Stimulated activated CD8-positive, alpha-beta memory T cell treated with anti-CD3 and anti-CD28 coated beads, Interleukin-7, amount 100 ng/mL, for 1 hour (primary cell): ENCODE measurements around the gene PDGFRA.

Experiments
- DNase-seq, 2 donors: peaks; one replicate each; pipeline ENCODE4 v3.0.0-alpha.2; 2020; ENCODE audit warnings: low read depth in 2 of 2

PDGFRA gene

GRCh38 chr4:54255881-54256280 lies 26.8 kb downstream of the PDGFRA start:
- no peak for DNase-seq

DNA sequence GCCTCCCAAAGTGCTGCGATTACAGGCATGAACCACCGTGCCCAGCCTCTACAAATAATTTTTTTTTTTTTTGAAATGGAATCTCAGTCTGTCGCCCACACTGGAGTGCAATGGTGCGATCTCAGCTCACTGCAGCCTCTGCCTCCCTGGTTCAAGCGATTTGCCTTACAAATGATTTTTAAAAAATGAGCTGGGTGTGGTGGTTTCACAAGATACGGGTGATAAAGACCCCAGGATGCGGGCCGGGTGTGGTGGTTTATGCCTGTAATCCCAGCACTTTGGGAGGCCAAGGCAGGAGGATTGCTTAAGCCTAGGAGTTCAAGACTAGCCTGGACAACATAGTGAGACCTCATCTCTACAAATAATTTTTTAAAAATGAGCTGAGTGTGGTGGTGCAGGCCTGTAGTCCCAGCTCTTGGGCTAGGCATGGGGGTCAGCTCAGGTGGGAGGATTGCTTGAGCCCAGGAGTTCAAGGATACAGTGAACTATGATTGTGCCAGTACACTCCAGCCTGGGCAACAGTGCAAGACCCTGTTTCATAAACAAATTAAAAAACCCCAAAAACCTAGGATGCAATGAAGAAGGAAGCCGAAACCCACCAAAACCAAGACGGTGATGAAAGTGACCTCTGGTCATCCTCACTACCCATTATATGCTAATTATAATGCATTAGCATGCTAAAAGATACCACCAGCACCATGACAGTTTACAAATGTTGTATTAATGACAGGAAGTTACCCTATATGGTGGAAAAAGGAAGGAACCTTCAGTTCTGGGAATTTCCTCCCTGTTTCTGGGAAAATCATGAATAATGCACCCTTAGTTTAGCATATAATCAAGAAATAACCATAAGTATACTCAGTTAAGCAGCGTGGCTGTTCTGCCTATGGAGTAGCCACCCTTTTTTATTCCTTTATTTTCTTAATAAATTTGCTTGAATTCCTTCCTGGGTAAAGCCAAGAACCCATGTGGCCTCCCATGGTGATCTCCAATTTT lies 27.7 kb downstream of the PDGFRA start:
- no peak for DNase-seq

DNA sequence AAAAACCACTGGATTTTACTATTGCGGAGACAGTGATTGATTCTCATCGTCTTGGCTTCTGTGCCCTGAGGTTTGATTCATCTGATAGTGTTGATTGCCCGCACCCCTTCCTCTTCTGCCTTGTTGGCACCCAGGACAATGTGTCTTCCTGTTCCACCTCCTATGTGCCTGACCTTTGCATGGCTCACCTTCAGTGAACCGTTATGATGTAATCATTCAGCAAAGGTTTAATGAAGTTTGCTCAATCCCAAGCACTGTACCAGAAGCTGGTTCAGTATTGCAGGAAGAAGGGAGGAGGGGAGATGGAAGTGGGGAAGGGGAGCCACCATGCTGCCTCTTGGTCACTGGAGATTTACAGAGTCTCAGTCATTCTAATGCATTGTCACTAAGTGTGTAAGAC lies 36.3 kb downstream of the PDGFRA start:
- no peak for DNase-seq

- DNase-seq: no peak
These were observed 39.1 kb downstream of the PDGFRA start for GRCh38 chr4:54268151-54268550.

- no peak for DNase-seq
These were observed 42.4 kb downstream of the PDGFRA start for GRCh38 chr4:54271464-54271863.

- DNase-seq: no peak
These were observed 43.0 kb downstream of the PDGFRA start for GRCh38 chr4:54272051-54272450.

GRCh38 chr4:54274264-54274663 lies 45.2 kb downstream of the PDGFRA start:
- DNase-seq: no peak

DNA sequence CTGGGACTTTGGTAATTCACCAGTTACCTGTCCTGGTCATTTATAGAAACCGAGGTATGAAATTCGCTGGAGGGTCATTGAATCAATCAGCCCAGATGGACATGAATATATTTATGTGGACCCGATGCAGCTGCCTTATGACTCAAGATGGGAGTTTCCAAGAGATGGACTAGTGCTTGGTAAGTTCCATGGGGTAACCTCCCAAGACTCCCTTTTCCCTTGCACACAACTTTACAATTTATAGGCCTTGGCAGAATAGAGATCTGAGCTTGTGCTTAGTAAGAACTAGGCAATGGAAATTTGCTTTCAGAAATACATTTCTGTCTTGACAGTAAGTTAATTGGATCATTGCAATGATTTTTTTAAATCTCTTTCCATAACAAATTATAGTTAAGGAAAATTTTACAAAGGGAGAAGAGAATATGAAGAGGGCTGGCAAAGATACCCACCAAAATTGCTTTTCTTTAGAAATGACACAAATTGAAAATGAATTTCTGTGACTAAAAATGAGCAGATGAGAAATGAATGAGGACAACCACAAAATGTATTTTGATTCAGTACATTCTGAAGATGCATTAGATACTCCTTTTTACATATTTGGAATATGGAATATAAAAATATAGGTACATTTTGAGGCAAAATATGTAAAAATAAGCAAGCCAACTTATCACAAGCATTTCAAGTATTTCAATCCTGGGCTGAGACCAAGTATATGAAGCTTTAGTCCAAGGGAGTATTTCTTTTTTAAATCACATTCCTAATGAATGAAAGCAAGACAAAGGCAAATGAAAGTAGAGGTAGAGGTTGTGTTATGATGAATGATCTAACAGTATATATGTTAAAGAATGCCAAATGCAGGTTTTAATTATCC lies 45.9 kb downstream of the PDGFRA start:
- no peak for DNase-seq

- no peak for DNase-seq
These were observed 47.7 kb downstream of the PDGFRA start for GRCh38 chr4:54276641-54277430.

- no peak for DNase-seq
These were observed 48.6 kb downstream of the PDGFRA start for GRCh38 chr4:54277691-54278090.

- DNase-seq: no peak
These were observed 49.1 kb downstream of the PDGFRA start for GRCh38 chr4:54278216-54278615.

DNA sequence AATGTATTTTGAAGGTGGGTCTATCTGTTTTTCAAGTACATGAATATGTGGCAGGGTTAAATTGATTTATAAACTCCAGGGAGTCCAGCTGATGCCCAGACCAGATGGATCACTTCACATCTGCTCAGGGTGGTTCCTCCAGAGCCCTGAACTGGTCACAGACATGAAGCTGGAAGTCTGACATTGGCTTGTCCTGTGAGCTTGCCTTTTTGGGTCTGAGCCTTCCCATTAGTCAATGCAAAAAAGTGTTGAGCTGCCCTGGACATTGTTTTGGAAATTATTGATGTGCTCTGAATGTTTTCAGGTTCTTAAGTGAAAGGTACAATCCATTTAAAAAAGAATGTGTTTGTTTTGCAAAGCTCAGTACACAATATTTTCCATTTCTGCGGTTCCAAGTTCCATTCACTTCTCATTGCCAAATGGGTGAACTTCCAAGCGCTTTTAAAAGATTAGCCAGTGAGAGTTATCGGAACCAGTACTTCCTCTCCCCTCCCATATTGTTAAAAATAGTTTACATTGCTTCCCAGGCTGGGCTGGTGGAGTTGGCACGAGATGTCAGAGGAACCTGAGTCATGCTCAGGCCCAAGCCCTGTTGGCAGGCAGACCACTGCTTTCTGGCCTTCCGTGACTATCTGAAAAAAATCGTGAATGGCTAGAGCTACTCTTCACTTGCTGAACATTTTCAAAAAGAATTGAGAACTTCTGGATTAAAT lies 52.1 kb downstream of the PDGFRA start:
- no peak for DNase-seq

DNA sequence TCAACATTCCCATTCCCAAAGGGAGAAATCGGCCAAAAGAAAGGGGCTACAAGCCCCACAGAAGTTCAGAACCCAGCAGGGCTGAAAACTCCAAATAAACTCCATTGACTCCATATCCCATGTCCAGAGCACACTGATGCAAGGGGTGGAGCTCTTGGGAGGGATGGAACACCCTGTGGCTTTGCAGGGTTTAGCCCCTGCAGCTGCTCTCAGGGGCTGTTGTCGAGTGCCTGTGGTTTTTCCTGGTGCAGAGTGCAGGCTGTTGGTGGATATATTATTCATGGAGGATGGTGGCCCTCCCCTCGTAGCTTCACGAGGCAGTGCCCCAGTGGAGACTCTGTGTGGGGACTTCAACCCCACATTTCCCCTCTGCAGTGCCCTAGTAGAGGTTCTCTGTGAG lies 53.7 kb downstream of the PDGFRA start:
- DNase-seq: no peak

DNA sequence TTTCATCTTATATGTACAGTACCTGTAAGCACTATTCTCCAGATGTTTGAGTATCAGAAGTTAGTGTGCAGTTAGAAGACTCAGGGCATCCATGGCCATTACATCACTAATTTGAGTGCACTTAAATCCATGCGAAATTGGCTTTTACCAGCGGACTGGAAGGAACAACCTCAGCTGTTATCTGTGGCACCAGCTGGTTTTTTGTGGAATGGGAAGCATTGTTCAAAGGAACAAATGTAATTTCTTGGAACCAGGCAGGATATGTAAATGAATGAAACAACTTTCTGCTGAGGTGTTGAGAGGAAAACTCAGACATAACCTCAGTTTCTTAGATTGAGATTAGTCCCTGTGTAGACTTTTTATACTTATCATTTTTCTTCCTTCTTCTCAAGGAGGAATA lies 60.2 kb downstream of the PDGFRA start:
- no peak for DNase-seq

- no peak for DNase-seq
These were observed 61.9 kb downstream of the PDGFRA start for GRCh38 chr4:54290980-54291379.

DNA sequence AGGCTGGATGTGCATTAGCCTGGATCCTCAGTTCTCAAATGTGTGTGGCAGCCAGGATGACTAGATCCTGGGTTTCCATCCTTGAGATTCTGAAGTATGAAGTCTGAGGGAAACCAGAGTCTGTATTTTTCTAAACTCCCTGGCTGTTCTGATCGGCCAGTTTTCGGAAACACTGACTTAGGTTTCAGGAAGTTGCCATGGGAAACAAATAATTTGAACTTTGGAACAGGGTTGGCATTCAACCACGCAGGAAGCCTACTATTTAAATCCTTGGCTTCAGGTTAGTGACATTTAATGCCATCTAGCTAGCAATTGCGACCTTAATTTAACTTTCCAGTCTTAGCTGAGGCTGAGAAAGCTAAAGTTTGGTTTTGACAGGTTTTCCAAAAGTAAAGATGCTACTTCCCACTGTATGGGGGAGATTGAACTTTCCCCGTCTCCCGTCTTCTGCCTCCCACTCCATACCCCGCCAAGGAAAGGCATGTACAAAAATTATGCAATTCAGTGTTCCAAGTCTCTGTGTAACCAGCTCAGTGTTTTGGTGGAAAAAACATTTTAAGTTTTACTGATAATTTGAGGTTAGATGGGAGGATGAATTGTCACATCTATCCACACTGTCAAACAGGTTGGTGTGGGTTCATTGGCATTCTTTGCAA lies 67.6 kb downstream of the PDGFRA start:
- no peak for DNase-seq

DNA sequence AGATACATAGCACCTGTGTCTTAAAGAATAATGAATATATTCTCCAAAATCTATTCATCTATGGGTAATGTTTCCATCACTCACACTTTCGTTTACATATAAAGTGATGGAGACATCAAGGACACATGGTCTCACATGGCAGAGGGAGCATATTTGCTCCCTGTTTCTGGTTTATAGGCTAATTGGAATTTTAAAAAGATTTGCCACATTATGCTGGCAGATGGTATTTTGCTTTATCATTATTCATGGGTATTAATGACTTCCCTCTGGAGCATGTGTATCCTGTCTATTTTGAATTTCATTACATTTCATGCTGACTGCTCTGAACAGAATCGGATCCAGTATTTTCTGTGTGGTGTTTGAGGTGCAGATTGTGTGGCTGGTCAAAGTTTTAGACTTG lies 79.0 kb downstream of the PDGFRA start:
- no peak for DNase-seq

DNA sequence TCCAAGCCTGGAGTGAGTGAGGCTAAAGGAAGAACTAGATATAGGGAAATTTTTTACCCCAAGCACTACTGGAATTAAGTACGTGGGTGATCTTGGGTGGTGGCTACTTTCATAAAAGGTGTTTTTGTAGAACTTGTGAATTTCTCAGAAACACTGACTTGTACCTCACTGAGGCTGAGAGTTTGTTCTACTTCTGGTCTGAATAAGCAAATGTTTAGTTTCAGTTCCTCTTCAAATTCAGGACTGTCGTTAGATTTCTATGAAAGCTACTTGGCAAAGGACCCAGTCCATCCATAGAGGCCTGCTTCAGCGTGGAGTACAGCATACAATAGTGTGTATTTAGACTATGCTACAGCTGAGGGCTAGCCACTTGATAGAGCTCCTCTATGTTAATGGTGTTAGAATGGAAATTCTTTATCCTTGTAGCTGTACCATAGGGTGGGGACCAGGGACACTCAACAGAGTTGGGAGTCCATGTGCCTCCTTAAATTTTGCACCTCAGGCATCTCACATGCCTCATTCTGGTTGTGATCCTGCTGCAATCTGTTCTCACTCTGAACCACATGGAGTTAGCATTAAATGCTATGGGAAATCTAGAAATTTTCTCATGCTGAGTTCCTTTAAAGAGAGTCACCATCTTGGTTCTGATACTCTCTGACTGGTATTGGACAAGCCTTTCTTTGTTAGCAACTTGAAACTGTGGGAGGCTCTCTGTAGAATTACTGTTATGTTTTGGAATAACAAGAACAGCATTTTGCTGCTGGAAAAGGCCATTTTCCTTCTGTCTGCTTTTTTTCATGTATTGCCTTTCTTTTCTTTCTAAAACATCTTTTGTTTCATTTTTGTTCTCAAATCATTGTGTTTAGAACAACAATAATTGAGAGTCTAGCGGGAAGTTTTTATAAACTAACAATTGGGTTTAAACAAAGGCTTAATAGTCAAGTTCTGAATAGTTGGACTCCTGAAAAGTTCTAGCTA lies 86.8 kb downstream of the PDGFRA start:
- no peak for DNase-seq

DNA sequence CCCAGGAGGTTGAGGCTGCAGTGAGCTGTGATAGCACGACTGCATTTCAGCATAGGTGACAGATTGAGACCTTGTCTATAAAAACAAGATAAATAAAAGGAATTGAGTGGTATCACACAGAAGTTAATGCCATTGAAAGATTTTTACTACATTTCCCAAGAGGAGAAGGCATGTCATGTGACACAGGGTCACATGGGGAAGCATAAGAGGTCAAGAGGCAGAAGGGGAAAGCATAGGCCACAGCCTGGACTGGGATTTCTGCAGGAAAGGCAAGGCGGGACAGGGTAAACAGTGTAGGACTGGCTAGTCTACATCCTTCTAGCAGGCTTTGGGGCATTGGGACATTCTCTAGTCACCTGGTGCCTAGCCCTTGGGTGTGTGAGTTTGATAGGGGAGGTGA lies 88.6 kb downstream of the PDGFRA start:
- no peak for DNase-seq
